Effector memory CD4-positive, alpha-beta T cell (primary cell): ENCODE results near the gene KCNE4.

Source experiments
- DNase-seq, 3 donors: peaks; one replicate each; pipeline ENCODE4 v3.0.0-alpha.2; 2020
- H3K27ac ChIP-seq: 2 replicates; pipeline ENCODE4 v1.7.0; 2013; ENCODE audit warnings: mild to moderate bottlenecking, low read length, moderate library complexity; ENCODE audit not compliant: insufficient read depth, poor library complexity, severe bottlenecking
- H3K27me3 ChIP-seq: replicated peaks from 2 replicates; pipeline ENCODE4 v1.7.0; 2013; ENCODE audit warnings: mild to moderate bottlenecking, low read length; ENCODE audit not compliant: insufficient read depth, control insufficient read depth, poor library complexity, severe bottlenecking
- H3K36me3 ChIP-seq: 2 replicates; pipeline ENCODE4 v1.7.0; 2013; ENCODE audit warnings: mild to moderate bottlenecking, low read length, moderate library complexity; ENCODE audit not compliant: control insufficient read depth, insufficient read depth
- H3K4me1 ChIP-seq: 2 replicates; pipeline ENCODE4 v1.7.0; 2013; ENCODE audit warnings: low read length, mild to moderate bottlenecking; ENCODE audit not compliant: control insufficient read depth, insufficient read depth, poor library complexity, severe bottlenecking
- H3K4me3 ChIP-seq: 2 replicates; pipeline ENCODE4 v1.7.0; 2013; ENCODE audit warnings: low read length, low read depth, mild to moderate bottlenecking; ENCODE audit not compliant: insufficient read depth, poor library complexity, severe bottlenecking
- H3K9me3 ChIP-seq: 2 replicates; pipeline ENCODE4 v1.7.0; 2013; ENCODE audit warnings: mild to moderate bottlenecking, low read length, moderate library complexity; ENCODE audit not compliant: control insufficient read depth

Gene KCNE4

GRCh38 chr2:223048519-223048918 is 3.5 kb upstream of the KCNE4 start:
- Histone ChIP-seq H3K36me3 (no peaks in the 10 kb centered on the region), H3K27ac (no peak overlapping the region), H3K4me1 (no peaks in the 10 kb centered on the region), H3K27me3 (no peaks in the 10 kb centered on the region), H3K4me3 (no peak overlapping the region), H3K9me3 (no peaks in the 10 kb centered on the region)
- DNase-seq = no peak

GRCh38 chr2:223049356-223049755 is 2.6 kb upstream of the KCNE4 start:
- Histone ChIP-seq H3K9me3 (no peaks in the 10 kb centered on the region), H3K27ac (no peak overlapping the region), H3K4me1 (no peaks in the 10 kb centered on the region), H3K27me3 (no peaks in the 10 kb centered on the region), H3K4me3 (no peak overlapping the region), H3K36me3 (no peaks in the 10 kb centered on the region)
- DNase-seq = no peak

- H3K27me3 ChIP-seq = no peaks in the 10 kb centered on the region
- H3K36me3 ChIP-seq = no peaks in the 10 kb centered on the region
- H3K9me3 ChIP-seq = no peaks in the 10 kb centered on the region
- H3K4me3 ChIP-seq = no peak overlapping the region
- H3K27ac ChIP-seq = no peak overlapping the region
- no peak for DNase-seq
- H3K4me1 ChIP-seq = no peaks in the 10 kb centered on the region
Observed at GRCh38 chr2:223050188-223050587, 1.8 kb upstream of the KCNE4 start.

- H3K4me1 ChIP-seq = no peaks in the 10 kb centered on the region
- no peaks in the 10 kb centered on the region for H3K27me3 ChIP-seq
- no peak for DNase-seq
- H3K9me3 ChIP-seq = no peaks in the 10 kb centered on the region
- no peak overlapping the region for H3K4me3 ChIP-seq
- no peak overlapping the region for H3K27ac ChIP-seq
- H3K36me3 ChIP-seq = no peaks in the 10 kb centered on the region
Observed at GRCh38 chr2:223050900-223051504, 988 bp upstream of the KCNE4 start.

- no peaks in the 10 kb centered on the region for H3K27me3 ChIP-seq
- H3K27ac ChIP-seq = no peak overlapping the region
- no peaks in the 10 kb centered on the region for H3K9me3 ChIP-seq
- H3K4me1 ChIP-seq = no peaks in the 10 kb centered on the region
- H3K4me3 ChIP-seq = no peak overlapping the region
- no peaks in the 10 kb centered on the region for H3K36me3 ChIP-seq
- no peak for DNase-seq
Observed at GRCh38 chr2:223052548-223053483, 826 bp downstream of the KCNE4 start.

GRCh38 chr2:223053484-223054192 is 1.6 kb downstream of the KCNE4 start:
- no peaks in the 10 kb centered on the region for H3K4me1 ChIP-seq

GRCh38 chr2:223054193-223054781 is 2.3 kb downstream of the KCNE4 start:
- H3K36me3 ChIP-seq = no peaks in the 10 kb centered on the region
- H3K9me3 ChIP-seq = no peaks in the 10 kb centered on the region
- H3K4me3 ChIP-seq = no peak overlapping the region
- H3K4me1 ChIP-seq = no peaks in the 10 kb centered on the region
- DNase-seq = no peak
- no peak overlapping the region for H3K27ac ChIP-seq
- no peaks in the 10 kb centered on the region for H3K27me3 ChIP-seq

More at GRCh38 chr2:223053484-223054192, 1.6 kb downstream of the KCNE4 start:
- Histone ChIP-seq H3K27ac (no peak overlapping the region), H3K9me3 (no peaks in the 10 kb centered on the region), H3K27me3 (no peaks in the 10 kb centered on the region), H3K36me3 (no peaks in the 10 kb centered on the region), H3K4me3 (no peak overlapping the region)
- no peak for DNase-seq

- DNase-seq = no peak
- H3K27me3 ChIP-seq = no peaks in the 10 kb centered on the region
- no peaks in the 10 kb centered on the region for H3K9me3 ChIP-seq
- H3K27ac ChIP-seq = no peak overlapping the region
- H3K4me3 ChIP-seq = no peak overlapping the region
- no peaks in the 10 kb centered on the region for H3K4me1 ChIP-seq
- H3K36me3 ChIP-seq = no peaks in the 10 kb centered on the region
Observed at GRCh38 chr2:223055140-223055539, 3.1 kb downstream of the KCNE4 start.

- Histone ChIP-seq H3K27me3 (no peaks in the 10 kb centered on the region), H3K4me3 (no peak overlapping the region), H3K36me3 (no peaks in the 10 kb centered on the region), H3K27ac (no peak overlapping the region), H3K9me3 (no peaks in the 10 kb centered on the region), H3K4me1 (no peaks in the 10 kb centered on the region)
- no peak for DNase-seq
Observed at GRCh38 chr2:223055836-223056235, 3.8 kb downstream of the KCNE4 start.
